Lower leg skin (tissue), 4 donors: ENCODE measurements around the gene C8G. TPM values are rescaled to one million over a fixed set of nuclear protein-coding genes. Genes with fewer than 3 reads are reported as not detected.

Experiments
- DNase-seq, 2 donors: peaks; one replicate each; pipeline ENCODE4 v3.0.0-alpha.2; 2019; ENCODE audit warnings: low spot score in 2 of 2
- H3K4me3 ChIP-seq: fragments of 200-600 bp; sonication (generic); 2 replicates; pipeline ENCODE4 v1.5.1; 2017; ENCODE audit warnings: mild to moderate bottlenecking, low read depth; ENCODE audit not compliant: poor library complexity, severe bottlenecking
- CTCF ChIP-seq, 3 donors: fragments of 450-650 bp; IDR thresholded peaks; one replicate each; pipeline ENCODE4 v1.5.1; 2016; ENCODE audit warnings: antibody characterized with exemption in 3 of 3, mild to moderate bottlenecking in 3 of 3, moderate library complexity in 2 of 3
- POLR2A ChIP-seq, 2 donors: fragments of 450-650 bp; IDR thresholded peaks; one replicate each; pipeline ENCODE4 v1.6.1; 2016 to 2017; ENCODE audit warnings: antibody characterized with exemption in 2 of 2, mild to moderate bottlenecking in 1 of 2, moderate library complexity in 1 of 2
- WGBS, 2 donors: methylation state at CpG; one replicate each; pipeline ENCODE4 v1.1.5; 2018; 5-methylcytosine and 5-hydroxymethylcytosine counted together
- intact Hi-C: fragments of 100-400 bp; cut with DNase I; formaldehyde crosslinking; loops from one replicate; pipeline ENCODE4 v1.15.0; 2023; ENCODE audit warnings: low total_unique reads
- total RNA-seq, 4 donors: library from RNA; depleted of rRNA; stranded (reverse); fragments of >200 nt; gene quantifications; one replicate each; pipeline ENCODE4 v1.1.0, GENCODE V29; 2016

C8G gene
- total RNA-seq, 4 donors from 2014 or later, result not detected

- intact Hi-C loops, result no loop called here
- 82 to 83% methylated on average over 14 of the region's 14 CpGs for WGBS, 2 donors
- TF ChIP-seq CTCF (IDR thresholded peaks at IDR 0.05) (no peak), POLR2A (IDR thresholded peaks at IDR 0.05) (no peak)
- no peak for DNase-seq
- H3K4me3 ChIP-seq, result no peak overlapping the region
Measured at GRCh38 chr9:136971746-136972145, 26.7 kb downstream of the C8G start.

GRCh38 chr9:136972335-136972734 lies 27.3 kb downstream of the C8G start:
- intact Hi-C loops, result no loop called here
- no peak for TF ChIP-seq POLR2A (IDR thresholded peaks at IDR 0.05)
- TF ChIP-seq CTCF (IDR thresholded peaks at IDR 0.05), result no peak
- DNase-seq, result no peak
- WGBS, 2 donors, result 70 to 71% methylated on average over 7 to 8 of the region's 11 CpGs
- H3K4me3 ChIP-seq, result no peak overlapping the region

GRCh38 chr9:136972743-136973142 lies 27.7 kb downstream of the C8G start:
- 63 to 67% methylated on average over 13 of the region's 13 CpGs for WGBS, 2 donors
- TF ChIP-seq CTCF (IDR thresholded peaks at IDR 0.05) (no peak), POLR2A (IDR thresholded peaks at IDR 0.05) (no peak)
- intact Hi-C loops, result no loop called here
- H3K4me3 ChIP-seq, result no peak overlapping the region
- no peak for DNase-seq

- no peak overlapping the region for H3K4me3 ChIP-seq
- WGBS, 2 donors, result 82 to 85% methylated on average over 27 to 29 of the region's 29 CpGs
- intact Hi-C loops, result no loop called here
- TF ChIP-seq CTCF (IDR thresholded peaks at IDR 0.05) (no peak), POLR2A (IDR thresholded peaks at IDR 0.05) (no peak)
- no peak for DNase-seq
Measured at GRCh38 chr9:136973618-136974617, 28.9 kb downstream of the C8G start.

GRCh38 chr9:136974817-136975535 lies 29.9 kb downstream of the C8G start:
- intact Hi-C loops, result no loop called here
- TF ChIP-seq POLR2A (IDR thresholded peaks at IDR 0.05) (no peak), CTCF (IDR thresholded peaks at IDR 0.05) (no peak)
- DNase-seq, result no peak
- H3K4me3 ChIP-seq, result no peak overlapping the region
- 43 to 45% methylated on average over 13 to 14 of the region's 15 CpGs for WGBS, 2 donors
